ENCODE data around the gene CAMK1D.

GRCh38 chr10:12308057-12308456 is 41.3 kb upstream of the CAMK1D start:
- no peak for TF ChIP-seq CHD4 (IDR thresholded peaks at IDR 0.05)
- no peak for TF ChIP-seq BRCA1 (IDR thresholded peaks at IDR 0.05; ENCODE audit: low read depth, low read length)
- no peak for TF ChIP-seq EZH2 (IDR thresholded peaks at IDR 0.05; ENCODE audit: borderline replicate concordance, control insufficient read depth, low read depth, low read length)
- no peak for TF ChIP-seq CTCF (IDR thresholded peaks at IDR 0.05 in 2 of 3, conservative IDR thresholded peaks at IDR 0.05 in 1 of 3; ENCODE audit: control insufficient read depth in 2 of 3, extremely low read depth in 1 of 3, insufficient read depth in 1 of 3, low read depth in 3 of 3, low read length in 3 of 3)
- no peak for TF ChIP-seq CREB1 (IDR thresholded peaks at IDR 0.05; ENCODE audit: low read depth)

All from GM12878 (cell line).